GOT3 (cell line): Measurements from ENCODE around the gene KIF26B.
"Not testable (repeated sequence)": the region's sequence is repeated elsewhere in the genome, so short reads cannot be mapped to it uniquely, and the experiment has no call there.

Experiments used
- DNase-seq: peaks from one replicate; lab custom pipeline; 2025; ENCODE audit warnings: mixed read lengths; lab: John Stamatoyannopoulos, UW

The KIF26B gene

GRCh38 chr1:245386297-245386971 is 231.6 kb downstream of the KIF26B start:
- no peak for DNase-seq

- no peak for DNase-seq
These were observed 233.9 kb downstream of the KIF26B start for GRCh38 chr1:245388687-245389086.

GRCh38 chr1:245389873-245390272 is 235.1 kb downstream of the KIF26B start:
- DNase-seq = no peak

GRCh38 chr1:245390975-245391374 is 236.2 kb downstream of the KIF26B start:
- no peak for DNase-seq

- DNase-seq = no peak
These were observed 238.9 kb downstream of the KIF26B start for GRCh38 chr1:245393694-245394093.

GRCh38 chr1:245395680-245396079 is 240.9 kb downstream of the KIF26B start:
- DNase-seq = no peak

GRCh38 chr1:245396615-245397014 is 241.8 kb downstream of the KIF26B start:
- no peak for DNase-seq

- DNase-seq = no peak
These were observed 243.0 kb downstream of the KIF26B start for GRCh38 chr1:245397771-245398170.

GRCh38 chr1:245398180-245398579 is 243.4 kb downstream of the KIF26B start:
- DNase-seq = no peak

GRCh38 chr1:245401881-245402587 is 247.2 kb downstream of the KIF26B start:
- no peak for DNase-seq

GRCh38 chr1:245402998-245403397 is 248.2 kb downstream of the KIF26B start:
- DNase-seq = not testable (repeated sequence)

GRCh38 chr1:245404527-245404926 is 249.7 kb downstream of the KIF26B start:
- no peak for DNase-seq

GRCh38 chr1:245404952-245405351 is 250.2 kb downstream of the KIF26B start:
- no peak for DNase-seq

GRCh38 chr1:245406426-245406825 is 251.6 kb downstream of the KIF26B start:
- no peak for DNase-seq

- DNase-seq = no peak
These were observed 253.2 kb downstream of the KIF26B start for GRCh38 chr1:245407983-245408382.

GRCh38 chr1:245409341-245410195 is 254.8 kb downstream of the KIF26B start:
- no peak for DNase-seq

- no peak for DNase-seq
These were observed 256.7 kb downstream of the KIF26B start for GRCh38 chr1:245411245-245412036.

GRCh38 chr1:245412306-245412705 is 257.5 kb downstream of the KIF26B start:
- DNase-seq = no peak

- DNase-seq = no peak
These were observed 262.0 kb downstream of the KIF26B start for GRCh38 chr1:245416781-245417180.

- DNase-seq = no peak
These were observed 263.3 kb downstream of the KIF26B start for GRCh38 chr1:245418077-245418476.

GRCh38 chr1:245419461-245419978 is 264.7 kb downstream of the KIF26B start:
- no peak for DNase-seq

- no peak for DNase-seq
These were observed 265.2 kb downstream of the KIF26B start for GRCh38 chr1:245419989-245420388.
